HG03469 (cell line): ENCODE data around the gene MAP3K14.

Experiments used
- ATAC-seq: cut with Tn5 transposase; IDR thresholded peaks from one replicate; pipeline ENCODE4 v1.9.1; 2021; ENCODE audit warnings: mild to moderate bottlenecking, moderate library complexity, moderate number of reproducible peaks; ENCODE audit not compliant: unreplicated experiment

MAP3K14 gene

GRCh38 chr17:45284176-45285140 is 32.4 kb downstream of the MAP3K14 start:
- ATAC-seq, result no peak

GRCh38 chr17:45283711-45284110 is 33.1 kb downstream of the MAP3K14 start:
- no peak for ATAC-seq

- ATAC-seq, result no peak
Observed at GRCh38 chr17:45282683-45283644, 33.9 kb downstream of the MAP3K14 start.

GRCh38 chr17:45279898-45280297 is 36.9 kb downstream of the MAP3K14 start:
- ATAC-seq, result no peak

GRCh38 chr17:45277992-45278391 is 38.8 kb downstream of the MAP3K14 start:
- no peak for ATAC-seq

- ATAC-seq, result no peak
Observed at GRCh38 chr17:45277216-45277849, 39.5 kb downstream of the MAP3K14 start.

GRCh38 chr17:45276031-45276430 is 40.8 kb downstream of the MAP3K14 start:
- ATAC-seq, result no peak

GRCh38 chr17:45274033-45274432 is 42.8 kb downstream of the MAP3K14 start:
- ATAC-seq, result no peak

GRCh38 chr17:45273551-45273957 is 43.3 kb downstream of the MAP3K14 start:
- no peak for ATAC-seq

GRCh38 chr17:45271603-45272002 is 45.2 kb downstream of the MAP3K14 start:
- no peak for ATAC-seq

- ATAC-seq, result no peak
Observed at GRCh38 chr17:45270828-45271418, 45.9 kb downstream of the MAP3K14 start.

GRCh38 chr17:45269912-45270311 is 46.9 kb downstream of the MAP3K14 start:
- ATAC-seq, result no peak

- no peak for ATAC-seq
Observed at GRCh38 chr17:45267436-45268055, 49.3 kb downstream of the MAP3K14 start.

GRCh38 chr17:45266372-45266926 is 50.4 kb downstream of the MAP3K14 start:
- no peak for ATAC-seq

- no peak for ATAC-seq
Observed at GRCh38 chr17:45265821-45266220, 51.0 kb downstream of the MAP3K14 start.

GRCh38 chr17:45264988-45265387 is 51.8 kb downstream of the MAP3K14 start:
- ATAC-seq, result no peak

- ATAC-seq, result no peak
Observed at GRCh38 chr17:45264430-45264829, 52.4 kb downstream of the MAP3K14 start.

GRCh38 chr17:45263477-45263860 is 53.4 kb downstream of the MAP3K14 start:
- ATAC-seq, result no peak

GRCh38 chr17:45262516-45263476 is 54.0 kb downstream of the MAP3K14 start:
- ATAC-seq, result no peak
